HEK293 (cell line): ENCODE results near the gene ZSWIM4.
A peak's percentile ranks its signal among the peaks of the same experiment; 100 is the strongest.

Experiments used
- CTCF ChIA-PET: fragments of 350-600 bp; formaldehyde crosslinking; extraction: SDS; loops from one replicate; lab custom pipeline; 2021; ENCODE audit warnings: antibody characterized with exemption; lab: Yijun Ruan, JAX
- POLR2A ChIA-PET: fragments of 300-600 bp; formaldehyde crosslinking; extraction: SDS; loops from one replicate; lab custom pipeline; 2020; ENCODE audit warnings: antibody characterized with exemption, inconsistent platforms; lab: Yijun Ruan, JAX
- H3K27ac ChIP-seq: fragments of 200-500 bp; sonication (Bioruptor generic); 2 replicates; pipeline ENCODE4 v1.5.1; 2014; ENCODE audit warnings: low read depth, low read length, control low read depth, inconsistent platforms; ENCODE audit errors: extremely low read depth
- H3K36me3 ChIP-seq, 2 experiments: fragments of 200-500 bp in 1 of 2; sonication (Bioruptor generic) in 1 of 2; 1 replicate in 1 of 2; 2 replicates in 1 of 2; pipeline ENCODE4 v1.5.1; 2014 to 2017; ENCODE audit warnings: inconsistent platforms in 2 of 2, low read length in 2 of 2; ENCODE audit not compliant: control insufficient read depth in 2 of 2, insufficient read depth in 1 of 2
- H3K4me1 ChIP-seq: fragments of 200-500 bp; sonication (Bioruptor generic); 2 replicates; pipeline ENCODE4 v1.5.1; 2014; ENCODE audit warnings: mild to moderate bottlenecking, low read length, inconsistent platforms; ENCODE audit not compliant: control insufficient read depth, insufficient read depth
- H3K4me3 ChIP-seq: 2 replicates; pipeline ENCODE4 v1.5.1; 2011; ENCODE audit warnings: low read depth, mild to moderate bottlenecking, control low read depth, low read length, moderate library complexity
- H3K9me3 ChIP-seq: fragments of 200-500 bp; sonication (Bioruptor generic); 2 replicates; pipeline ENCODE4 v1.5.1; 2014; ENCODE audit warnings: low read depth, low read length, inconsistent platforms; ENCODE audit not compliant: control insufficient read depth, insufficient read depth
- HIC1 ChIP-seq: fragments of 450-650 bp; formaldehyde crosslinking; IDR thresholded peaks from 2 replicates; pipeline ENCODE4 v1.5.1; 2016; ENCODE audit warnings: missing biosample characterization, missing genetic modification characterization
- HOXC10 ChIP-seq: sonication (generic); formaldehyde crosslinking; IDR thresholded peaks from 2 replicates; pipeline ENCODE4 v1.8.1; 2023; ENCODE audit warnings: mild to moderate bottlenecking, missing genetic modification reagents
- KLF1 ChIP-seq: fragments of 450-650 bp; formaldehyde crosslinking; IDR thresholded peaks from 2 replicates; pipeline ENCODE4 v1.5.1; 2016; ENCODE audit warnings: missing biosample characterization, missing genetic modification characterization
- KLF17 ChIP-seq: fragments of 450-650 bp; formaldehyde crosslinking; IDR thresholded peaks from 2 replicates; pipeline ENCODE4 v1.5.1; 2016; ENCODE audit warnings: missing biosample characterization, missing genetic modification characterization
- KLF8 ChIP-seq: fragments of 450-650 bp; formaldehyde crosslinking; IDR thresholded peaks from 2 replicates; pipeline ENCODE4 v1.5.1; 2016; ENCODE audit warnings: missing biosample characterization, missing genetic modification characterization
- PRDM10 ChIP-seq: fragments of 450-650 bp; formaldehyde crosslinking; IDR thresholded peaks from 2 replicates; pipeline ENCODE4 v1.5.1; 2016; ENCODE audit warnings: missing biosample characterization, missing genetic modification characterization
- ZIC2 ChIP-seq: fragments of 450-650 bp; formaldehyde crosslinking; IDR thresholded peaks from 2 replicates; pipeline ENCODE4 v1.5.1; 2016; ENCODE audit warnings: missing biosample characterization, missing genetic modification characterization
- ZNF184 ChIP-seq: fragments of 450-650 bp; IDR thresholded peaks from 2 replicates; pipeline ENCODE4 v1.5.1; 2018; ENCODE audit warnings: missing biosample characterization, mild to moderate bottlenecking, missing genetic modification characterization
- ZNF266 ChIP-seq: fragments of 450-650 bp; formaldehyde crosslinking; IDR thresholded peaks from 2 replicates; pipeline ENCODE4 v1.5.1; 2016; ENCODE audit warnings: missing biosample characterization, missing genetic modification characterization, low read depth
- ZNF274 ChIP-seq, 2 experiments: fragments of 200-500 bp in 1 of 2; fragments of 450-650 bp in 1 of 2; sonication (Bioruptor generic) in 1 of 2; formaldehyde crosslinking in 1 of 2; IDR thresholded peaks; 2 replicates each; pipeline versions ENCODE4 v1.5.1 to v1.6.1; 2014 to 2016; ENCODE audit warnings: borderline replicate concordance in 1 of 2, inconsistent platforms in 1 of 2, low read length in 1 of 2, missing biosample characterization in 1 of 2, missing genetic modification characterization in 1 of 2
- ZNF280D ChIP-seq: fragments of 450-650 bp; formaldehyde crosslinking; IDR thresholded peaks from 2 replicates; pipeline ENCODE4 v1.5.1; 2016; ENCODE audit warnings: missing biosample characterization, missing genetic modification characterization
- ZNF580 ChIP-seq: fragments of 450-650 bp; formaldehyde crosslinking; IDR thresholded peaks from 2 replicates; pipeline ENCODE4 v1.5.1; 2016; ENCODE audit warnings: missing biosample characterization, missing genetic modification characterization
- ZNF654 ChIP-seq: fragments of 450-650 bp; formaldehyde crosslinking; IDR thresholded peaks from 2 replicates; pipeline ENCODE4 v1.5.1; 2016; ENCODE audit warnings: low read depth, missing biosample characterization, missing genetic modification characterization
- TF ChIP-seq, protein P1 (sequence below): fragments of 450-650 bp; formaldehyde crosslinking; IDR thresholded peaks from 2 replicates; pipeline ENCODE4 v1.5.1; 2016; ENCODE audit warnings: missing biosample characterization, missing genetic modification characterization
- TF ChIP-seq, protein P2 (sequence below): fragments of 450-650 bp; formaldehyde crosslinking; conservative IDR thresholded peaks from 2 replicates; pipeline ENCODE4 v1.5.1; 2016; ENCODE audit warnings: low read depth, missing biosample characterization, missing genetic modification characterization

ZSWIM4 gene

GRCh38 chr19:13839938-13840304 is 44.7 kb downstream of the ZSWIM4 start (continued):
- TF ChIP-seq, protein P1, sequence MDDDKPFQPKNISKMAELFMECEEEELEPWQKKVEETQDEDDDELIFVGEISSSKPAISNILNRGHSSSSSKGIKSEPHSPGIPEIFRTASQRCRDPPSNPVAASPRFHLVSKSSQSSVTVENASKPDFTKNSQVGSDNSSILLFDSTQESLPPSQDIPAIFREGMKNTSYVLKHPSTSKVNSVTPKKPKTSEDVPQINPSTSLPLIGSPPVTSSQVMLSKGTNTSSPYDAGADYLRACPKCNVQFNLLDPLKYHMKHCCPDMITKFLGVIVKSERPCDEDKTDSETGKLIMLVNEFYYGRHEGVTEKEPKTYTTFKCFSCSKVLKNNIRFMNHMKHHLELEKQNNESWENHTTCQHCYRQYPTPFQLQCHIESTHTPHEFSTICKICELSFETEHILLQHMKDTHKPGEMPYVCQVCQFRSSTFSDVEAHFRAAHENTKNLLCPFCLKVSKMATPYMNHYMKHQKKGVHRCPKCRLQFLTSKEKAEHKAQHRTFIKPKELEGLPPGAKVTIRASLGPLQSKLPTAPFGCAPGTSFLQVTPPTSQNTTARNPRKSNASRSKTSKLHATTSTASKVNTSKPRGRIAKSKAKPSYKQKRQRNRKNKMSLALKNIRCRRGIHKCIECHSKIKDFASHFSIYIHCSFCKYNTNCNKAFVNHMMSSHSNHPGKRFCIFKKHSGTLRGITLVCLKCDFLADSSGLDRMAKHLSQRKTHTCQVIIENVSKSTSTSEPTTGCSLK (tag by site-specific recombination): no peak
- TF ChIP-seq KLF8: no peak
- TF ChIP-seq ZNF266 (tag by site-specific recombination): no peak
- TF ChIP-seq ZNF274 (IDR thresholded peaks at IDR 0.05; ENCODE audit: low read length): no peak
- no peak for TF ChIP-seq ZNF274 (tag by site-specific recombination; IDR thresholded peaks at IDR 0.05; ENCODE audit: borderline replicate concordance)
- TF ChIP-seq ZNF654 (tag by site-specific recombination): no peak
- TF ChIP-seq ZNF580 (tag by site-specific recombination): no peak
- no peak for TF ChIP-seq HOXC10 (CRISPR knock-in tag)
- no peak for TF ChIP-seq ZNF184 (tag by site-specific recombination)
- 0 out of 2 replicates have a peak, but pooled peaks have one; percentile 25 for TF ChIP-seq PRDM10 (tag by site-specific recombination)

- Histone ChIP-seq H3K27ac (no peak overlapping the region), H3K9me3 (no peaks in the 10 kb centered on the region), H3K36me3 (peaks cover 0 to 10% of the 10 kb centered on the region in 2 experiments; a peak in 1 of 3 replicates), H3K4me1 (peaks cover 14% of the 10 kb centered on the region), H3K4me3 (peak overlapping the region; percentile 78)
- CTCF ChIA-PET: interaction anchor here (0.6 to 0.9 kb wide), 3 partner anchors 11 to 564 kb away, joined by 3 to 4 read pairs (median 3); no protein-coding TSS in a partner anchor
- peak; percentile 71 for TF ChIP-seq ZIC2 (tag by site-specific recombination)
- TF ChIP-seq KLF8: 0 out of 2 replicates have a peak, but pooled peaks have one; percentile 17
- TF ChIP-seq ZNF280D: no peak
- peak; percentile 78 for TF ChIP-seq HIC1 (tag by site-specific recombination)
- TF ChIP-seq, protein P2, sequence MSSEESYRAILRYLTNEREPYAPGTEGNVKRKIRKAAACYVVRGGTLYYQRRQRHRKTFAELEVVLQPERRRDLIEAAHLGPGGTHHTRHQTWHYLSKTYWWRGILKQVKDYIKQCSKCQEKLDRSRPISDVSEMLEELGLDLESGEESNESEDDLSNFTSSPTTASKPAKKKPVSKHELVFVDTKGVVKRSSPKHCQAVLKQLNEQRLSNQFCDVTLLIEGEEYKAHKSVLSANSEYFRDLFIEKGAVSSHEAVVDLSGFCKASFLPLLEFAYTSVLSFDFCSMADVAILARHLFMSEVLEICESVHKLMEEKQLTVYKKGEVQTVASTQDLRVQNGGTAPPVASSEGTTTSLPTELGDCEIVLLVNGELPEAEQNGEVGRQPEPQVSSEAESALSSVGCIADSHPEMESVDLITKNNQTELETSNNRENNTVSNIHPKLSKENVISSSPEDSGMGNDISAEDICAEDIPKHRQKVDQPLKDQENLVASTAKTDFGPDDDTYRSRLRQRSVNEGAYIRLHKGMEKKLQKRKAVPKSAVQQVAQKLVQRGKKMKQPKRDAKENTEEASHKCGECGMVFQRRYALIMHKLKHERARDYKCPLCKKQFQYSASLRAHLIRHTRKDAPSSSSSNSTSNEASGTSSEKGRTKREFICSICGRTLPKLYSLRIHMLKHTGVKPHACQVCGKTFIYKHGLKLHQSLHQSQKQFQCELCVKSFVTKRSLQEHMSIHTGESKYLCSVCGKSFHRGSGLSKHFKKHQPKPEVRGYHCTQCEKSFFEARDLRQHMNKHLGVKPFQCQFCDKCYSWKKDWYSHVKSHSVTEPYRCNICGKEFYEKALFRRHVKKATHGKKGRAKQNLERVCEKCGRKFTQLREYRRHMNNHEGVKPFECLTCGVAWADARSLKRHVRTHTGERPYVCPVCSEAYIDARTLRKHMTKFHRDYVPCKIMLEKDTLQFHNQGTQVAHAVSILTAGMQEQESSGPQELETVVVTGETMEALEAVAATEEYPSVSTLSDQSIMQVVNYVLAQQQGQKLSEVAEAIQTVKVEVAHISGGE: no peak
- TF ChIP-seq KLF17 (tag by site-specific recombination): peak; percentile 75
- TF ChIP-seq KLF1 (tag by site-specific recombination): peak; percentile 99
- POLR2A ChIA-PET: interaction anchor here (1.3 to 3.0 kb wide), 3 partner anchors 12 to 45 kb away, joined by 4 to 21 read pairs (median 6); partner anchors contain the start of gene ZSWIM4
Observed at GRCh38 chr19:13840305-13841085, 45.3 kb downstream of the ZSWIM4 start.
